HEK293 (cell line): ENCODE measurements around the gene HK3.

ENCODE experiments used
- CTCF ChIA-PET: fragments of 350-600 bp; formaldehyde crosslinking; extraction: SDS; loops from one replicate; lab custom pipeline; 2021; ENCODE audit warnings: antibody characterized with exemption; lab: Yijun Ruan, JAX
- POLR2A ChIA-PET: fragments of 300-600 bp; formaldehyde crosslinking; extraction: SDS; loops from one replicate; lab custom pipeline; 2020; ENCODE audit warnings: antibody characterized with exemption, inconsistent platforms; lab: Yijun Ruan, JAX
- H3K27ac ChIP-seq: fragments of 200-500 bp; sonication (Bioruptor generic); 2 replicates; pipeline ENCODE4 v1.5.1; 2014; ENCODE audit warnings: low read depth, low read length, control low read depth, inconsistent platforms; ENCODE audit errors: extremely low read depth
- H3K36me3 ChIP-seq, 2 experiments: fragments of 200-500 bp in 1 of 2; sonication (Bioruptor generic) in 1 of 2; 1 replicate in 1 of 2; 2 replicates in 1 of 2; pipeline ENCODE4 v1.5.1; 2014 to 2017; ENCODE audit warnings: inconsistent platforms in 2 of 2, low read length in 2 of 2; ENCODE audit not compliant: control insufficient read depth in 2 of 2, insufficient read depth in 1 of 2
- H3K4me1 ChIP-seq: fragments of 200-500 bp; sonication (Bioruptor generic); 2 replicates; pipeline ENCODE4 v1.5.1; 2014; ENCODE audit warnings: mild to moderate bottlenecking, low read length, inconsistent platforms; ENCODE audit not compliant: control insufficient read depth, insufficient read depth
- H3K4me3 ChIP-seq: 2 replicates; pipeline ENCODE4 v1.5.1; 2011; ENCODE audit warnings: low read depth, mild to moderate bottlenecking, control low read depth, low read length, moderate library complexity
- H3K9me3 ChIP-seq: fragments of 200-500 bp; sonication (Bioruptor generic); 2 replicates; pipeline ENCODE4 v1.5.1; 2014; ENCODE audit warnings: low read depth, low read length, inconsistent platforms; ENCODE audit not compliant: control insufficient read depth, insufficient read depth
- BCL11B ChIP-seq: fragments of 450-650 bp; formaldehyde crosslinking; IDR thresholded peaks from 2 replicates; pipeline ENCODE4 v1.5.1; 2016; ENCODE audit warnings: low read depth, missing biosample characterization, missing genetic modification characterization
- GLIS2 ChIP-seq: fragments of 450-650 bp; formaldehyde crosslinking; IDR thresholded peaks from 2 replicates; pipeline ENCODE4 v1.5.1; 2016; ENCODE audit warnings: missing biosample characterization, missing genetic modification characterization
- OSR2 ChIP-seq: fragments of 450-650 bp; formaldehyde crosslinking; IDR thresholded peaks from 2 replicates; pipeline ENCODE4 v1.5.1; 2016; ENCODE audit warnings: missing biosample characterization, missing genetic modification characterization
- OVOL3 ChIP-seq: fragments of 450-650 bp; formaldehyde crosslinking; IDR thresholded peaks from 2 replicates; pipeline ENCODE4 v1.5.1; 2016; ENCODE audit warnings: missing biosample characterization, missing genetic modification characterization
- SALL2 ChIP-seq: fragments of 450-650 bp; formaldehyde crosslinking; IDR thresholded peaks from 2 replicates; pipeline ENCODE4 v1.5.0; 2017; ENCODE audit warnings: missing biosample characterization, mild to moderate bottlenecking, missing genetic modification characterization, borderline replicate concordance
- SCRT2 ChIP-seq: fragments of 450-650 bp; formaldehyde crosslinking; IDR thresholded peaks from 2 replicates; pipeline ENCODE4 v1.5.1; 2016; ENCODE audit warnings: missing biosample characterization, missing genetic modification characterization
- WT1 ChIP-seq: fragments of 450-650 bp; formaldehyde crosslinking; IDR thresholded peaks from 2 replicates; pipeline ENCODE4 v1.5.1; 2016; ENCODE audit warnings: missing biosample characterization, missing genetic modification characterization
- ZBTB8A ChIP-seq: fragments of 450-650 bp; formaldehyde crosslinking; IDR thresholded peaks from 2 replicates; pipeline ENCODE4 v1.5.1; 2016; ENCODE audit warnings: missing biosample characterization, missing genetic modification characterization
- ZFP69B ChIP-seq: fragments of 450-650 bp; formaldehyde crosslinking; IDR thresholded peaks from 2 replicates; pipeline ENCODE4 v1.5.1; 2016; ENCODE audit warnings: missing biosample characterization, missing genetic modification characterization
- ZNF266 ChIP-seq: fragments of 450-650 bp; formaldehyde crosslinking; IDR thresholded peaks from 2 replicates; pipeline ENCODE4 v1.5.1; 2016; ENCODE audit warnings: missing biosample characterization, missing genetic modification characterization, low read depth
- ZNF366 ChIP-seq: fragments of 450-650 bp; formaldehyde crosslinking; conservative IDR thresholded peaks from 2 replicates; pipeline ENCODE4 v1.5.1; 2016; ENCODE audit warnings: missing biosample characterization, missing genetic modification characterization
- ZNF600 ChIP-seq: fragments of 450-650 bp; formaldehyde crosslinking; IDR thresholded peaks from 2 replicates; pipeline ENCODE4 v1.5.1; 2016; ENCODE audit warnings: missing biosample characterization, missing genetic modification characterization
- ZNF701 ChIP-seq: fragments of 450-650 bp; formaldehyde crosslinking; IDR thresholded peaks from 2 replicates; pipeline ENCODE4 v1.5.1; 2016; ENCODE audit warnings: missing biosample characterization, missing genetic modification characterization
- ZNF76 ChIP-seq: fragments of 450-650 bp; formaldehyde crosslinking; IDR thresholded peaks from 2 replicates; pipeline ENCODE4; 2016; ENCODE audit warnings: low read depth, missing biosample characterization, missing genetic modification characterization, borderline replicate concordance
- ZNF791 ChIP-seq: fragments of 450-650 bp; formaldehyde crosslinking; IDR thresholded peaks from 2 replicates; pipeline ENCODE4 v1.5.1; 2016; ENCODE audit warnings: missing biosample characterization, missing genetic modification characterization
- TF ChIP-seq, protein P1 (sequence below): fragments of 450-650 bp; formaldehyde crosslinking; IDR thresholded peaks from 2 replicates; pipeline ENCODE4 v1.5.1; 2017; ENCODE audit warnings: missing biosample characterization, missing genetic modification characterization
- TF ChIP-seq, protein P2 (sequence below): fragments of 450-650 bp; formaldehyde crosslinking; optimal IDR thresholded peaks from 2 replicates; pipeline ENCODE3; 2016; ENCODE audit warnings: missing biosample characterization, mild to moderate bottlenecking, missing genetic modification characterization
- TF ChIP-seq, protein P3 (sequence below): fragments of 450-650 bp; formaldehyde crosslinking; IDR thresholded peaks from 2 replicates; pipeline ENCODE4 v1.5.1; 2016; ENCODE audit warnings: missing biosample characterization, missing genetic modification characterization
- TF ChIP-seq, protein P4 (sequence below): IDR thresholded peaks from 2 replicates; pipeline ENCODE4 v1.6.1; 2011; ENCODE audit warnings: mild to moderate bottlenecking, low read depth, low read length, borderline replicate concordance
- TF ChIP-seq, protein P5 (sequence below): fragments of 450-650 bp; formaldehyde crosslinking; IDR thresholded peaks from 2 replicates; pipeline ENCODE4 v1.5.1; 2017; ENCODE audit warnings: missing biosample characterization, missing genetic modification characterization
- TF ChIP-seq, protein P6 (sequence below): fragments of 450-650 bp; formaldehyde crosslinking; IDR thresholded peaks from 2 replicates; pipeline ENCODE4 v1.5.1; 2016; ENCODE audit warnings: missing biosample characterization, missing genetic modification characterization
- TF ChIP-seq, protein P7 (sequence below): fragments of 450-650 bp; formaldehyde crosslinking; IDR thresholded peaks from 2 replicates; pipeline ENCODE4 v1.5.1; 2016; ENCODE audit warnings: missing biosample characterization, missing genetic modification characterization

HK3 gene

DNA sequence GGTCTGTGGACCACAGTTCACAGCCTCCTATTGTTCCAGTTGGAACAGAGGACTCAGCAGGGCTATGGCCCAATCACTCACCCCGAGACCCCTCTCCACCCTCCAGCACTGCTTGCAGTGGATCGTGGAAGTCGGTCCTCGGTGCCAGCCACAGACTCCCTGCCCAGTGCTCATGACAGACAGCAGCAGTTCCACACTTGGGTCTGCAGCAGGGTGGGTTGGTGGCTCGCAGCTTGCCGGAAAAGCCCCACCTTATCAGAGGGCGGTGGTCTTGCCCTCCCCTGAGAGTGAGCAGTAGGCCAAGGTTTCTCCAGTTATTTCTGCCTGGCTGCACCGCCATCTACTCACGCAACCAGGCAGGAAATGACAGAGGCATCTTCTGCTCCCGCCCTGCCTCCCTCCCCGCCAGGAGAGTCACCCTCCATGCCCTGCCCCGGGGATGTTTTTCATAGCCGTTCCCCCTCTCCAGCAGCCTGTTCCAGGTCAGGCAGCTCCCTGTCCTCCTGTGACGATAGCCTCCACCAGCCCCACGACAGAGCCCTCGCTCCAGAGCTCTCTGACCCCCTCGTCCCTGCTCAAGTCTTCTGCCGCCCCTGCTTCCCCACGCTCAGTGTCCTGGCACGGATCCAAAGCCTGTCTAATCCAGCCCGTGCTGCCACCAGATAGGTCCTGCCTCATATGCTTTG lies 54.3 kb downstream of the HK3 start:
- Histone ChIP-seq H3K4me1 (peaks cover 7% of the 10 kb centered on the region), H3K9me3 (no peaks in the 10 kb centered on the region), H3K4me3 (peak overlapping the region; percentile 28), H3K36me3 (no peaks in the 10 kb centered on the region), H3K27ac (no peak overlapping the region; the same call in 1 of the 2 replicates)
- CTCF ChIA-PET = interaction anchor here (3.1 kb wide), 1 partner anchor 184 kb away, joined by 16 read pairs; no protein-coding TSS in a partner anchor
- POLR2A ChIA-PET = interaction anchor here (0.9 kb wide), 1 partner anchor 19 kb away, joined by 3 read pairs; no protein-coding TSS in a partner anchor
- TF ChIP-seq ZFP69B (0 out of 2 replicates have a peak, but pooled peaks have one; percentile 39), ZNF266 (tag by site-specific recombination) (no peak), ZNF76 (tag by site-specific recombination) (peak; percentile 51; the same call in 1 of the 2 replicates), SCRT2 (no peak), OSR2 (peak; percentile 50; the same call in 1 of the 2 replicates), SALL2 (tag by site-specific recombination) (no peak), ZNF791 (tag by site-specific recombination) (no peak), ZNF366 (tag by site-specific recombination) (peak; percentile 91), ZNF600 (peak; percentile 99), ZNF701 (tag by site-specific recombination) (0 out of 2 replicates have a peak, but pooled peaks have one; percentile 60), OVOL3 (no peak), ZBTB8A (tag by site-specific recombination) (peak; percentile 34; the same call in 1 of the 2 replicates), WT1 (tag by site-specific recombination) (peak; percentile 71), BCL11B (tag by site-specific recombination) (no peak), GLIS2 (tag by site-specific recombination) (peak; percentile 89)
- TF ChIP-seq, protein P1, sequence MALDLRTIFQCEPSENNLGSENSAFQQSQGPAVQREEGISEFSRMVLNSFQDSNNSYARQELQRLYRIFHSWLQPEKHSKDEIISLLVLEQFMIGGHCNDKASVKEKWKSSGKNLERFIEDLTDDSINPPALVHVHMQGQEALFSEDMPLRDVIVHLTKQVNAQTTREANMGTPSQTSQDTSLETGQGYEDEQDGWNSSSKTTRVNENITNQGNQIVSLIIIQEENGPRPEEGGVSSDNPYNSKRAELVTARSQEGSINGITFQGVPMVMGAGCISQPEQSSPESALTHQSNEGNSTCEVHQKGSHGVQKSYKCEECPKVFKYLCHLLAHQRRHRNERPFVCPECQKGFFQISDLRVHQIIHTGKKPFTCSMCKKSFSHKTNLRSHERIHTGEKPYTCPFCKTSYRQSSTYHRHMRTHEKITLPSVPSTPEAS (tag by site-specific recombination) = no peak; the same call in 1 of the 2 replicates
- TF ChIP-seq, protein P2, sequence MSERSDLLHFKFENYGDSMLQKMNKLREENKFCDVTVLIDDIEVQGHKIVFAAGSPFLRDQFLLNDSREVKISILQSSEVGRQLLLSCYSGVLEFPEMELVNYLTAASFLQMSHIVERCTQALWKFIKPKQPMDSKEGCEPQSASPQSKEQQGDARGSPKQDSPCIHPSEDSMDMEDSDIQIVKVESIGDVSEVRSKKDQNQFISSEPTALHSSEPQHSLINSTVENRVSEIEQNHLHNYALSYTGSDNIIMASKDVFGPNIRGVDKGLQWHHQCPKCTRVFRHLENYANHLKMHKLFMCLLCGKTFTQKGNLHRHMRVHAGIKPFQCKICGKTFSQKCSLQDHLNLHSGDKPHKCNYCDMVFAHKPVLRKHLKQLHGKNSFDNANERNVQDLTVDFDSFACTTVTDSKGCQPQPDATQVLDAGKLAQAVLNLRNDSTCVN (tag by site-specific recombination) = peak; percentile 19
- TF ChIP-seq, protein P3, sequence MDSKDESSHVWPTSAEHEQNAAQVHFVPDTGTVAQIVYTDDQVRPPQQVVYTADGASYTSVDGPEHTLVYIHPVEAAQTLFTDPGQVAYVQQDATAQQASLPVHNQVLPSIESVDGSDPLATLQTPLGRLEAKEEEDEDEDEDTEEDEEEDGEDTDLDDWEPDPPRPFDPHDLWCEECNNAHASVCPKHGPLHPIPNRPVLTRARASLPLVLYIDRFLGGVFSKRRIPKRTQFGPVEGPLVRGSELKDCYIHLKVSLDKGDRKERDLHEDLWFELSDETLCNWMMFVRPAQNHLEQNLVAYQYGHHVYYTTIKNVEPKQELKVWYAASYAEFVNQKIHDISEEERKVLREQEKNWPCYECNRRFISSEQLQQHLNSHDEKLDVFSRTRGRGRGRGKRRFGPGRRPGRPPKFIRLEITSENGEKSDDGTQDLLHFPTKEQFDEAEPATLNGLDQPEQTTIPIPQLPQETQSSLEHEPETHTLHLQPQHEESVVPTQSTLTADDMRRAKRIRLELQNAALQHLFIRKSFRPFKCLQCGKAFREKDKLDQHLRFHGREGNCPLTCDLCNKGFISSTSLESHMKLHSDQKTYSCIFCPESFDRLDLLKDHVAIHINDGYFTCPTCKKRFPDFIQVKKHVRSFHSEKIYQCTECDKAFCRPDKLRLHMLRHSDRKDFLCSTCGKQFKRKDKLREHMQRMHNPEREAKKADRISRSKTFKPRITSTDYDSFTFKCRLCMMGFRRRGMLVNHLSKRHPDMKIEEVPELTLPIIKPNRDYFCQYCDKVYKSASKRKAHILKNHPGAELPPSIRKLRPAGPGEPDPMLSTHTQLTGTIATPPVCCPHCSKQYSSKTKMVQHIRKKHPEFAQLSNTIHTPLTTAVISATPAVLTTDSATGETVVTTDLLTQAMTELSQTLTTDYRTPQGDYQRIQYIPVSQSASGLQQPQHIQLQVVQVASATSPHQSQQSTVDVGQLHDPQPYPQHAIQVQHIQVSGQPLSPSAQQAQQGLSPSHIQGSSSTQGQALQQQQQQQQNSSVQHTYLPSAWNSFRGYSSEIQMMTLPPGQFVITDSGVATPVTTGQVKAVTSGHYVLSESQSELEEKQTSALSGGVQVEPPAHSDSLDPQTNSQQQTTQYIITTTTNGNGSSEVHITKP (tag by site-specific recombination) = peak; percentile 66
- TF ChIP-seq, protein P4, sequence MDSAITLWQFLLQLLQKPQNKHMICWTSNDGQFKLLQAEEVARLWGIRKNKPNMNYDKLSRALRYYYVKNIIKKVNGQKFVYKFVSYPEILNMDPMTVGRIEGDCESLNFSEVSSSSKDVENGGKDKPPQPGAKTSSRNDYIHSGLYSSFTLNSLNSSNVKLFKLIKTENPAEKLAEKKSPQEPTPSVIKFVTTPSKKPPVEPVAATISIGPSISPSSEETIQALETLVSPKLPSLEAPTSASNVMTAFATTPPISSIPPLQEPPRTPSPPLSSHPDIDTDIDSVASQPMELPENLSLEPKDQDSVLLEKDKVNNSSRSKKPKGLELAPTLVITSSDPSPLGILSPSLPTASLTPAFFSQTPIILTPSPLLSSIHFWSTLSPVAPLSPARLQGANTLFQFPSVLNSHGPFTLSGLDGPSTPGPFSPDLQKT = no peak
- TF ChIP-seq, protein P5, sequence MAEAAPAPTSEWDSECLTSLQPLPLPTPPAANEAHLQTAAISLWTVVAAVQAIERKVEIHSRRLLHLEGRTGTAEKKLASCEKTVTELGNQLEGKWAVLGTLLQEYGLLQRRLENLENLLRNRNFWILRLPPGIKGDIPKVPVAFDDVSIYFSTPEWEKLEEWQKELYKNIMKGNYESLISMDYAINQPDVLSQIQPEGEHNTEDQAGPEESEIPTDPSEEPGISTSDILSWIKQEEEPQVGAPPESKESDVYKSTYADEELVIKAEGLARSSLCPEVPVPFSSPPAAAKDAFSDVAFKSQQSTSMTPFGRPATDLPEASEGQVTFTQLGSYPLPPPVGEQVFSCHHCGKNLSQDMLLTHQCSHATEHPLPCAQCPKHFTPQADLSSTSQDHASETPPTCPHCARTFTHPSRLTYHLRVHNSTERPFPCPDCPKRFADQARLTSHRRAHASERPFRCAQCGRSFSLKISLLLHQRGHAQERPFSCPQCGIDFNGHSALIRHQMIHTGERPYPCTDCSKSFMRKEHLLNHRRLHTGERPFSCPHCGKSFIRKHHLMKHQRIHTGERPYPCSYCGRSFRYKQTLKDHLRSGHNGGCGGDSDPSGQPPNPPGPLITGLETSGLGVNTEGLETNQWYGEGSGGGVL (tag by site-specific recombination) = peak; percentile 99
- TF ChIP-seq, protein P6, sequence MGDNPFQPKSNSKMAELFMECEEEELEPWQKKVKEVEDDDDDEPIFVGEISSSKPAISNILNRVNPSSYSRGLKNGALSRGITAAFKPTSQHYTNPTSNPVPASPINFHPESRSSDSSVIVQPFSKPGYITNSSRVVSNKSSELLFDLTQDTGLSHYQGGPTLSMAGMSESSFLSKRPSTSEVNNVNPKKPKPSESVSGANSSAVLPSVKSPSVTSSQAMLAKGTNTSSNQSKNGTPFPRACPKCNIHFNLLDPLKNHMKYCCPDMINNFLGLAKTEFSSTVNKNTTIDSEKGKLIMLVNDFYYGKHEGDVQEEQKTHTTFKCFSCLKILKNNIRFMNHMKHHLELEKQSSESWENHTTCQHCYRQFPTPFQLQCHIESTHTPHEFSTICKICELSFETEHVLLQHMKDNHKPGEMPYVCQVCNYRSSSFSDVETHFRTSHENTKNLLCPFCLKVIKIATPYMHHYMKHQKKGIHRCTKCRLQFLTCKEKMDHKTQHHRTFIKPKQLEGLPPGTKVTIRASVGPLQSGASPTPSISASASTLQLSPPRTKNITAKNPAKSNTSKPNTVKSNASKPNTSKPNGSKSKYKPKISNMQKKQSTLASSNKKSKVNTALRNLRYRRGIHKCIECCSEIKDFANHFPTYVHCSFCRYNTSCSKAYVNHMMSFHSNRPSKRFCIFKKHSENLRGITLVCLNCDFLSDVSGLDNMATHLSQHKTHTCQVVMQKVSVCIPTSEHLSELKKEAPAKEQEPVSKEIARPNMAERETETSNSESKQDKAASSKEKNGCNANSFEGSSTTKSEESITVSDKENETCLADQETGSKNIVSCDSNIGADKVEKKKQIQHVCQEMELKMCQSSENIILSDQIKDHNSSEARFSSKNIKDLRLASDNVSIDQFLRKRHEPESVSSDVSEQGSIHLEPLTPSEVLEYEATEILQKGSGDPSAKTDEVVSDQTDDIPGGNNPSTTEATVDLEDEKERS (tag by site-specific recombination) = no peak
- TF ChIP-seq, protein P7, sequence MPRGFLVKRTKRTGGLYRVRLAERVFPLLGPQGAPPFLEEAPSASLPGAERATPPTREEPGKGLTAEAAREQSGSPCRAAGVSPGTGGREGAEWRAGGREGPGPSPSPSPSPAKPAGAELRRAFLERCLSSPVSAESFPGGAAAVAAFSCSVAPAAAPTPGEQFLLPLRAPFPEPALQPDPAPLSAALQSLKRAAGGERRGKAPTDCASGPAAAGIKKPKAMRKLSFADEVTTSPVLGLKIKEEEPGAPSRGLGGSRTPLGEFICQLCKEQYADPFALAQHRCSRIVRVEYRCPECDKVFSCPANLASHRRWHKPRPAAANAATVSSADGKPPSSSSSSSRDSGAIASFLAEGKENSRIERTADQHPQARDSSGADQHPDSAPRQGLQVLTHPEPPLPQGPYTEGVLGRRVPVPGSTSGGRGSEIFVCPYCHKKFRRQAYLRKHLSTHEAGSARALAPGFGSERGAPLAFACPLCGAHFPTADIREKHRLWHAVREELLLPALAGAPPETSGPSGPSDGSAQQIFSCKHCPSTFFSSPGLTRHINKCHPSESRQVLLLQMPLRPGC = 0 out of 2 replicates have a peak, but pooled peaks have one; percentile 22
